Activated naive CD8-positive, alpha-beta T cell (primary cell): ENCODE measurements around the gene VAV3.
A peak's percentile ranks its signal among the peaks of the same experiment; 100 is the strongest.

Experiments
- H3K27ac Mint-ChIP-seq: one replicate; pipeline ENCODE4 v1.8.0; 2021; ENCODE audit warnings: mixed read lengths
- H3K27me3 Mint-ChIP-seq: one replicate; pipeline ENCODE4 v1.8.0; 2021; ENCODE audit warnings: mixed read lengths
- H3K36me3 Mint-ChIP-seq: one replicate; pipeline ENCODE4 v1.8.0; 2021; ENCODE audit warnings: mixed read lengths
- H3K4me1 Mint-ChIP-seq: one replicate; pipeline ENCODE4 v1.8.0; 2021; ENCODE audit warnings: low read depth, mixed read lengths
- H3K4me3 Mint-ChIP-seq: one replicate; pipeline ENCODE4 v1.8.0; 2021; ENCODE audit warnings: mild to moderate bottlenecking, mixed read lengths
- H3K9me3 Mint-ChIP-seq: one replicate; pipeline ENCODE4 v1.8.0; 2021; ENCODE audit warnings: low read depth, mixed read lengths

Gene VAV3

GRCh38 chr1:107981277-107981676, 16.3 kb upstream of the VAV3 start:
- Mint-ChIP-seq H3K4me3 (no peak overlapping the region), H3K36me3 (no peaks in the 10 kb centered on the region), H3K27me3 (no peaks in the 10 kb centered on the region), H3K27ac (no peak overlapping the region), H3K9me3 (no peaks in the 10 kb centered on the region), H3K4me1 (no peaks in the 10 kb centered on the region)

GRCh38 chr1:107979926-107980325, 14.9 kb upstream of the VAV3 start:
- Mint-ChIP-seq H3K36me3 (no peaks in the 10 kb centered on the region), H3K9me3 (no peaks in the 10 kb centered on the region), H3K4me1 (no peaks in the 10 kb centered on the region), H3K27me3 (no peaks in the 10 kb centered on the region), H3K4me3 (no peak overlapping the region), H3K27ac (no peak overlapping the region)

- Mint-ChIP-seq H3K27me3 (no peaks in the 10 kb centered on the region), H3K9me3 (no peaks in the 10 kb centered on the region), H3K36me3 (no peaks in the 10 kb centered on the region), H3K4me3 (no peak overlapping the region), H3K27ac (no peak overlapping the region), H3K4me1 (no peaks in the 10 kb centered on the region)
These were observed 14.1 kb upstream of the VAV3 start for GRCh38 chr1:107979088-107979487.

GRCh38 chr1:107976836-107977235, 11.9 kb upstream of the VAV3 start:
- no peaks in the 10 kb centered on the region for H3K27me3 Mint-ChIP-seq
- no peak overlapping the region for H3K27ac Mint-ChIP-seq
- no peak overlapping the region for H3K4me3 Mint-ChIP-seq
- no peaks in the 10 kb centered on the region for H3K4me1 Mint-ChIP-seq
- H3K9me3 Mint-ChIP-seq, result no peaks in the 10 kb centered on the region
- no peaks in the 10 kb centered on the region for H3K36me3 Mint-ChIP-seq

- H3K27ac Mint-ChIP-seq, result no peak overlapping the region
- no peaks in the 10 kb centered on the region for H3K9me3 Mint-ChIP-seq
- H3K27me3 Mint-ChIP-seq, result no peaks in the 10 kb centered on the region
These were observed 11.5 kb upstream of the VAV3 start for GRCh38 chr1:107976431-107976830.

GRCh38 chr1:107975851-107976250, 10.9 kb upstream of the VAV3 start:
- no peaks in the 10 kb centered on the region for H3K27me3 Mint-ChIP-seq
- H3K36me3 Mint-ChIP-seq, result no peaks in the 10 kb centered on the region
- H3K4me3 Mint-ChIP-seq, result no peak overlapping the region
- no peaks in the 10 kb centered on the region for H3K4me1 Mint-ChIP-seq
- no peak overlapping the region for H3K27ac Mint-ChIP-seq
- H3K9me3 Mint-ChIP-seq, result no peaks in the 10 kb centered on the region

More at GRCh38 chr1:107976431-107976830, 11.5 kb upstream of the VAV3 start:
- Mint-ChIP-seq H3K4me1 (no peaks in the 10 kb centered on the region), H3K4me3 (no peak overlapping the region), H3K36me3 (no peaks in the 10 kb centered on the region)

GRCh38 chr1:107974090-107974489, 9.1 kb upstream of the VAV3 start:
- Mint-ChIP-seq H3K4me1 (no peaks in the 10 kb centered on the region), H3K27ac (no peak overlapping the region), H3K4me3 (no peak overlapping the region), H3K9me3 (no peaks in the 10 kb centered on the region), H3K27me3 (no peaks in the 10 kb centered on the region), H3K36me3 (no peaks in the 10 kb centered on the region)

- Mint-ChIP-seq H3K4me3 (no peak overlapping the region), H3K27ac (no peak overlapping the region), H3K27me3 (no peaks in the 10 kb centered on the region), H3K9me3 (no peaks in the 10 kb centered on the region), H3K4me1 (no peaks in the 10 kb centered on the region), H3K36me3 (no peaks in the 10 kb centered on the region)
These were observed 7.6 kb upstream of the VAV3 start for GRCh38 chr1:107972391-107973180.

- Mint-ChIP-seq H3K4me1 (peaks cover 34% of the 10 kb centered on the region), H3K4me3 (peak overlapping the region; percentile 77), H3K27me3 (no peaks in the 10 kb centered on the region), H3K36me3 (peaks cover 2% of the 10 kb centered on the region), H3K27ac (no peak overlapping the region), H3K9me3 (no peaks in the 10 kb centered on the region)
These were observed 1.6 kb upstream of the VAV3 start for GRCh38 chr1:107966550-107966949.

- Mint-ChIP-seq H3K4me3 (peak overlapping the region; percentile 98), H3K9me3 (no peaks in the 10 kb centered on the region), H3K27ac (peak overlapping the region; percentile 97), H3K4me1 (peaks cover 46% of the 10 kb centered on the region), H3K36me3 (peaks cover 5% of the 10 kb centered on the region), H3K27me3 (no peaks in the 10 kb centered on the region)
These were observed 457 bp downstream of the VAV3 start for GRCh38 chr1:107964336-107965109.

GRCh38 chr1:107963601-107964335, 1.2 kb downstream of the VAV3 start:
- H3K4me3 Mint-ChIP-seq, result peak overlapping the region; percentile 98
- H3K27ac Mint-ChIP-seq, result peak overlapping the region; percentile 97
- no peaks in the 10 kb centered on the region for H3K27me3 Mint-ChIP-seq
- peaks cover 6% of the 10 kb centered on the region for H3K36me3 Mint-ChIP-seq
- no peaks in the 10 kb centered on the region for H3K9me3 Mint-ChIP-seq
- H3K4me1 Mint-ChIP-seq, result peaks cover 47% of the 10 kb centered on the region

- Mint-ChIP-seq H3K9me3 (no peaks in the 10 kb centered on the region), H3K4me1 (peaks cover 49% of the 10 kb centered on the region), H3K27me3 (no peaks in the 10 kb centered on the region), H3K36me3 (peaks cover 6% of the 10 kb centered on the region), H3K27ac (peak overlapping the region; percentile 97), H3K4me3 (peak overlapping the region; percentile 98)
These were observed 2.0 kb downstream of the VAV3 start for GRCh38 chr1:107963008-107963407.

GRCh38 chr1:107954719-107955415, 10.1 kb downstream of the VAV3 start:
- Mint-ChIP-seq H3K27ac (no peak overlapping the region), H3K9me3 (no peaks in the 10 kb centered on the region), H3K4me3 (no peak overlapping the region), H3K27me3 (no peaks in the 10 kb centered on the region), H3K36me3 (peaks cover 4% of the 10 kb centered on the region), H3K4me1 (peaks cover 48% of the 10 kb centered on the region)

GRCh38 chr1:107954126-107954525, 10.9 kb downstream of the VAV3 start:
- Mint-ChIP-seq H3K4me1 (peaks cover 50% of the 10 kb centered on the region), H3K27me3 (no peaks in the 10 kb centered on the region), H3K4me3 (no peak overlapping the region), H3K27ac (no peak overlapping the region), H3K36me3 (no peaks in the 10 kb centered on the region), H3K9me3 (no peaks in the 10 kb centered on the region)
